Measurements from ENCODE around the gene EHMT1. TPM values are rescaled to one million over a fixed set of nuclear protein-coding genes. Genes with fewer than 3 reads are reported as not detected.

Gene EHMT1
- total and polyA plus RNA-seq, 2 donors = 44.7 to 48.6 TPM

- Histone ChIP-seq H3K4me1 (ENCODE audit: insufficient read depth) (no peaks in the 10 kb centered on the region), H3K36me3 (ENCODE audit: insufficient read depth) (no peaks in the 10 kb centered on the region), H3K27ac (ENCODE audit: low read depth) (no peak overlapping the region), H3K4me3 (ENCODE audit: low read depth, low read length) (no peak overlapping the region)
- 96% methylated on average over 6 of the region's 6 CpGs for WGBS
- DNase-seq (ENCODE audit: extremely low spot score) = no peak
These were observed 37.6 kb downstream of the EHMT1 start for GRCh38 chr9:137656416-137656815.

GRCh38 chr9:137657606-137658005 lies 38.8 kb downstream of the EHMT1 start:
- no peak overlapping the region for H3K4me3 ChIP-seq (ENCODE audit: low read depth, low read length)
- 91% methylated on average over 2 of the region's 2 CpGs for WGBS

DNA sequence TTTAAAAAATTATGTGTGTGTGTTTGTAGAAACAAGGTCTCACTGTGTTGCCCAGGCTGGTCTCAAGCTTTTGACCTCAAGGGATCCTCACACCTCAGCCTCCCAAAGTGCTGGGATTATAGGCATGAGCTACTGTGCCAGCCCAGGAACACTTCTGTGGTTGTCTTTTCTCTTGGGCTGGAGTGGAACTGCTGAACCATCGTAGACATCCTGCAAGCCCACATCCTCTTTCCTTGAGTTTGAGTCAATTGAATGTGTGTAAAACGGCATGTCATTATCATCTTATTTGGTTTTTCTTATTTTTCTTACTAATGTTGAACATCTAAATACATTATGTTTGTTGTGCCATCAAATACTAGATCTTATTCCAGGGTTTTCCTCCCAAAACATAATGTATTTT lies 40.0 kb downstream of the EHMT1 start:
- 94% methylated on average over 2 of the region's 2 CpGs for WGBS
- DNase-seq (ENCODE audit: extremely low spot score) = no peak
- no peaks in the 10 kb centered on the region for H3K4me1 ChIP-seq (ENCODE audit: insufficient read depth)
- no peaks in the 10 kb centered on the region for H3K36me3 ChIP-seq (ENCODE audit: insufficient read depth)
- H3K4me3 ChIP-seq (ENCODE audit: low read depth, low read length) = no peak overlapping the region
- H3K27ac ChIP-seq (ENCODE audit: low read depth) = no peak overlapping the region

More at GRCh38 chr9:137657606-137658005, 38.8 kb downstream of the EHMT1 start:
- H3K36me3 ChIP-seq (ENCODE audit: insufficient read depth) = no peaks in the 10 kb centered on the region
- no peaks in the 10 kb centered on the region for H3K4me1 ChIP-seq (ENCODE audit: insufficient read depth)
- DNase-seq (ENCODE audit: extremely low spot score) = no peak
- H3K27ac ChIP-seq (ENCODE audit: low read depth) = no peak overlapping the region

GRCh38 chr9:137660144-137660543 lies 41.3 kb downstream of the EHMT1 start:
- Histone ChIP-seq H3K27ac (ENCODE audit: low read depth) (no peak overlapping the region), H3K36me3 (ENCODE audit: insufficient read depth) (no peaks in the 10 kb centered on the region), H3K4me1 (ENCODE audit: insufficient read depth) (peaks cover 2% of the 10 kb centered on the region), H3K4me3 (ENCODE audit: low read depth, low read length) (no peak overlapping the region)
- 73% methylated on average over 4 of the region's 4 CpGs for WGBS
- DNase-seq (ENCODE audit: extremely low spot score) = no peak

DNA sequence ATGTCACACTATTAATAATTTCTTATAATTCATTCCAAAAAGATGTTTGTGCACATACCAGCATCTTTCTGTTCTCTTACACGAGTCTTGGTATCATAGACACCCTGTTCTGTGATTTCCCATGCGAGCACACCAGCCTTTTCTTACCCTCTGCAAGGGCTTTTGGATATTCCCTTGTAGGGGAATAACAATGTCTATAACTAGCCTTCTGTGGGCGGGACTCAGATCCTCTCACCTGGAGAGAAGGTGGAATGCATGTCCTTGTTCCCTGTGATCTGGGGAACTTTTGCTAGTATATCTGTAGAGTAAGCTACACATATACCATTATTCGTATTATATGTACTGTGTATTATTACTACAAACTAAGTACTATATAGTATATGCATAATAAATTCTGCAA lies 44.8 kb downstream of the EHMT1 start:
- no peak for DNase-seq (ENCODE audit: extremely low spot score)
- Histone ChIP-seq H3K36me3 (ENCODE audit: insufficient read depth) (no peaks in the 10 kb centered on the region), H3K4me3 (ENCODE audit: low read depth, low read length) (no peak overlapping the region), H3K4me1 (ENCODE audit: insufficient read depth) (peaks cover 2% of the 10 kb centered on the region), H3K27ac (ENCODE audit: low read depth) (no peak overlapping the region)
- 95% methylated on average over 4 of the region's 4 CpGs for WGBS

DNA sequence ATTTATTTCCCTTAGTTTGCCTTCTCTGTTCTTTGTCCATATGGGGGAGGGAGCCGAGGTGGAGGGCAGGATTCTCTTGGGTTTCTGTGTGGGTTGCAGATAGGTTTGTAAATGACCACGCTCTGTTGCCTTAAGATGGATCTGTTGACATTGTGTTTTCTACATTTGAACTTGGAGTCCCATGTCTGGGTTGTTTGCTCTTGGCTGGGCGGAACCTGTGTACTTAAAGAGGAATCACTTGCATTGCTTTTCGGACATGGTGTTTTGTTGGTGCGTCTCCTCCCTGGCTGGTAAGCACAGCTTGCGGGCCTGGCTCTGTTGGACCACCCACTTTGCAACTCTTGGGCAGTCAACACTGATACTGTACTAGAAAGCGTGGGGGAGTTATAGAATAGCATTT lies 45.9 kb downstream of the EHMT1 start:
- WGBS = 62% methylated on average over 7 of the region's 7 CpGs
- Histone ChIP-seq H3K4me1 (ENCODE audit: insufficient read depth) (peaks cover 2% of the 10 kb centered on the region), H3K27ac (ENCODE audit: low read depth) (no peak overlapping the region), H3K36me3 (ENCODE audit: insufficient read depth) (no peaks in the 10 kb centered on the region), H3K4me3 (ENCODE audit: low read depth, low read length) (no peak overlapping the region)
- no peak for DNase-seq (ENCODE audit: extremely low spot score)

DNA sequence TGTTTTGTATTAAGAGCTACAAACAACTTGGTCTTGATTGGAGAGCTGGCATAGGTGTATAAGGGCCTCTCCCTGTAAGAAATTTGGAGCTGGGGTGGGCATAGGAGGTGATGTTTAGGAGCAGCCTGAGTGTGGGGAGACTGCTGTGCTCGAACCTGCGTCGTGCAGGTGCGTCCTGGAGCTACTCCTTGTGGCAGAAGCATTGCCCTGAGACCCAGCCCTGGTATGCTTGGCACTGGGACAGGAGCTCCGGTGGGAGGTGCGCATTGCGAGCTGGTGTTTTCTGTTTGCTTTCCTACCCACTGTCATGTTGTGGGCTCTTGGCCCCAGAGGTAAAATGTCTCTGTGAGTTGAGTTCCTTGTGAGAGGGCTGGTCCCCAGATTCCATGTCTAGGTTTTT lies 46.4 kb downstream of the EHMT1 start:
- H3K4me1 ChIP-seq (ENCODE audit: insufficient read depth) = peaks cover 2% of the 10 kb centered on the region
- DNase-seq (ENCODE audit: extremely low spot score) = no peak
- H3K27ac ChIP-seq (ENCODE audit: low read depth) = no peak overlapping the region
- H3K4me3 ChIP-seq (ENCODE audit: low read depth, low read length) = no peak overlapping the region
- no peaks in the 10 kb centered on the region for H3K36me3 ChIP-seq (ENCODE audit: insufficient read depth)
- 81% methylated on average over 7 of the region's 7 CpGs for WGBS

DNA sequence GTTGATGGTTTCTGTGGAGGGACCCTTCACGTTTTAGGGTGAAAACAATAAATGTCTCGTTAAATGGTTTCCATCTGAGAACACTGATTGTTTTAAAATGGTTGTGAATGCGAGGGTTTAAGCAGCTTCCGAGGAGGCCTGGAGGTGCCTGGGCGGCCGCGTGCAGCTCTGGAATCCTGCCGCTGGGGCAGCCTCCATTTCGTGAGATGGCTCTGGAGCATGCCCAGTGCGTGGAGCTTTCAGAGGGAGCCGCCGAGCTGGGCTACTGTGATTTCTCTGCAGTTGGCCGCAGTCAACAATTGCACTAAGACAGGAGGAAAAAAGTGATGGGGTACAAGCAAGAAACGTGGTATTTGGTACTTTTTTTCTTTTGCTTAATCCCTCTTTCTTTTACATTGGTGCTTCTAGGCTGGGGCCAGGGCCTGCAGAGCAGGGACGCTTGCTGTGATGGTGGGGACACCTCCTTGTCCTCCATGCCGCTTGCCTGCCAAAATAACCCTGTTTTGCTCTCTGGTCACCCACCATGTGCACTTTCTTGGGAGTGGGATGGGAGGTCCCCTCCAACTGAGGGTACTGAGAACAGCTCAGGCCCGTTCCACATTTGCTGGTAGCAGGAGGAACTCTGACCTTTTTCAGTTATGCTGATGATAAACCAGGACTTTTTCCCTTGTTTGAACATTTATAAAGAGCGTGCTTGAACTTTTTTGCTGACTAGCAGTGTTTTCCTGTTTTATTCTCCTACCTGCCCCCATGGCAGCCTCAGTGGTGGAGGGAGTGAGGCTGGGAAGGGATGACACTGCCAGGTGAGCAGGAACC lies 47.1 kb downstream of the EHMT1 start:
- Histone ChIP-seq H3K4me1 (ENCODE audit: insufficient read depth) (peaks cover 2% of the 10 kb centered on the region), H3K4me3 (ENCODE audit: low read depth, low read length) (no peak overlapping the region), H3K36me3 (ENCODE audit: insufficient read depth) (no peaks in the 10 kb centered on the region), H3K27ac (ENCODE audit: low read depth) (no peak overlapping the region)
- DNase-seq (ENCODE audit: extremely low spot score) = no peak
- WGBS = 36% methylated on average over 18 of the region's 18 CpGs

DNA sequence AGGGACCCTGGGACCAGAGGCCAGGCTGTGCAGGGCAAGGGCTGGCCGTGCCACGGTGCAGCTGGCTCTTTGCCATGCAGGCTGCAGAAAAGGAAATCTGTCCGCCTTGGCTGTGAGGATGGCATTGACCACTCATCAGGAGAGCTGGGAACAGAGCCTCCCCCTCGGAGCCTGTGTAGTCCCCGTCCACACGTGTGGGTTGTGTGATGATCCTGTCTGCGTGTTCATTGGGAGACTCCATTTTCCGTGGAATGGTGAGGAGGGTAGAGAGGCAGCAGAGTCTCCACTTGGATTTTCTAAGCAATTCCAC lies 47.7 kb downstream of the EHMT1 start:
- WGBS = 61% methylated on average over 8 of the region's 8 CpGs
- Histone ChIP-seq H3K4me3 (ENCODE audit: low read depth, low read length) (no peak overlapping the region), H3K36me3 (ENCODE audit: insufficient read depth) (no peaks in the 10 kb centered on the region), H3K27ac (ENCODE audit: low read depth) (no peak overlapping the region), H3K4me1 (ENCODE audit: insufficient read depth) (peaks cover 2% of the 10 kb centered on the region)
- no peak for DNase-seq (ENCODE audit: extremely low spot score)

DNA sequence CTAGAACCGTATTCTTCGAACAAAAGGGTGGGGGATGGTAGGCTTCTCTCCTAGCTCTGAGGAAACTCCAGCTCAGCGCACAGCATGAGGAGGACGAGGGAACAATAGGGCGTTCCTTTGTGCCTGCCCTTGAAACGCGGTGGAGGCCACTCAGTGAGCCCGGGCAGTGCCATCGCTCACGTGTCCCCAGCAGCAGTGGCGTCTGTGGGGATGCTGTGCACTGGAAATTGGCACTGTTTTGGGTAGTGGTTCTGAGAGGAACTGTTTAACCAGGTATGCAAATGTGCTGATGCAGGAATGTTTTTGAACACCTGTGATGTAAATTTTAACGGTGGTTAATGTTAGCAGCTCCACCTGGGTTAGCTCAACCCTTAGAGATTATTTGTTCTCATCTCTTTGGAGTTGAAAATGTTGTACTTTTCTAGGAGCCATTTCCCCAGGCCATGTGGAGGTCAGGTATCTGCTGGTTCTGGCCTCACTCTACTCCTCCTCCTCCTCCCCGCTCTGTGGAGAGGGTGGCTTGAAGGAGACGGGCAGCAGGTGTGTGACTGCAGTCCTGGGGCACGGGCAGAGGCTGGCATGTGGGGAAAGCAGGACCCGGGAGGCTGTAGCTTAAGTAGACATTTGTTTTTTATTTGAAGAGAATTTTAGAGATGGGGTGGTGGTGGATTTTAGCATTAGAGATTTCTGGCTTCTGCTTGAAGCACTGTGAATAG lies 48.3 kb downstream of the EHMT1 start:
- H3K27ac ChIP-seq (ENCODE audit: low read depth) = no peak overlapping the region
- no peak for DNase-seq (ENCODE audit: extremely low spot score)
- 78% methylated on average over 16 of the region's 16 CpGs for WGBS
- H3K4me3 ChIP-seq (ENCODE audit: low read depth, low read length) = no peak overlapping the region
- no peaks in the 10 kb centered on the region for H3K36me3 ChIP-seq (ENCODE audit: insufficient read depth)
- H3K4me1 ChIP-seq (ENCODE audit: insufficient read depth) = peaks cover 2% of the 10 kb centered on the region

DNA sequence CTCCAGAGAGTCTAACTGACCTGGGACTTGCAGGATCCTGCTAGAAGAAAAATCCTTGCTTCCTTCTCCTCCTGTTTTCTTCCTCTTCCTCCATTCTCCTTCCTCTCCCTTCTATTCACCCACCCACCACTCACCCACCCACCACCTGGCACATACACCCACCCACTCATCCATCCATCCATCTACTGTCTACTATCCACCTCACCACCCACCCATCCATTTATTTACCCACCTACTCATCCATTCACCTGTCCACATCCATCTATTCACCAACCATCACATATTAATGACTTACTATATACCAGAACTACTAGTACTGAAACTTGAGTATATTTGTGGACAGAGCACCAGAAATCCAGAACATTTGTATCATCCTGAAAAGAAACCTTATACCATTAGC lies 49.4 kb downstream of the EHMT1 start:
- no peak overlapping the region for H3K4me3 ChIP-seq (ENCODE audit: low read depth, low read length)
- H3K4me1 ChIP-seq (ENCODE audit: insufficient read depth) = peaks cover 2% of the 10 kb centered on the region
- no peak overlapping the region for H3K27ac ChIP-seq (ENCODE audit: low read depth)
- no peak for DNase-seq (ENCODE audit: extremely low spot score)
- H3K36me3 ChIP-seq (ENCODE audit: insufficient read depth) = no peaks in the 10 kb centered on the region

GRCh38 chr9:137669261-137669672 lies 50.5 kb downstream of the EHMT1 start:
- H3K27ac ChIP-seq (ENCODE audit: low read depth) = no peak overlapping the region
- 87% methylated on average over 23 of the region's 23 CpGs for WGBS
- no peak for DNase-seq (ENCODE audit: extremely low spot score)

DNA sequence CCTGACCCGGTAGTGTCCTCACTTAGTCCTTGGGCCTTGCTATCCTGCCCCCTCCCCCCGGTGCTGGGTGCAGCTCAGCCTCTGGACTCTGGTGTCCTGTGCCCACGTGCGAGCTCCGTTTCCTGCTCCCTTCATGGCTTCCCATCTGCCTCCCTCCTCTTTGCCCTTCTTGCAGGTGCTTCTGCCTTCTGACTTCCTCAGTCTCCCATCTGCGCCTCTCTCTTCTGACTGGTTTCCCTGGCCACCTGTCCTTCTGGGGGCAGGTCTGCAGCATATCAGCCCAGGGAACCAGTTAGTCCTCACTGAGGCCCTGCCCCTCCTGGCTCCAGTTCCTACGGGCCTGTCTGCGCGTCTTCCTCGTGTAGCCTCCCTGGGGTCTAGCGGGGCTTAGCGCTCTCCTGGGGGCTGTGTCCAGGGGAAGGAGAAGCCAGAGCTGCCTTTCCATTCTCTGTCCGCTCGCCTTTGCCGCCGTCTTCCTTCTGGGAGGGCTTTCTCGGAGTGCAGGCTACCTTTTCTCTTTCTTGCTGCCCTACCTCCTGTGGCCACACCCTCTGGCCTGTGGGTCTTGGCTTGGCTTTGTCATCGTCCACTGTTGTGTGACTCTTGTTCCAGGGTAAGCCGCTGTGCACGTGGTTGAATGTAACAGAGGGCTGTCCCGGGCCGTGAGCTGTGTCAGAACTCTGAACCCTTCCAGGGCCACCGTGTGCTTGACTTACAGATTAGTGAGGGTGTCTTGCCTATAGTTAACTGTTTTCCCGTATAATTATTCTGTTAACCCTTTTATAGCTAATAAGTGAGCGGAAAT lies 51.8 kb downstream of the EHMT1 start:
- H3K4me3 ChIP-seq (ENCODE audit: low read depth, low read length) = no peak overlapping the region
- H3K4me1 ChIP-seq (ENCODE audit: insufficient read depth) = no peaks in the 10 kb centered on the region
- no peak overlapping the region for H3K27ac ChIP-seq (ENCODE audit: low read depth)
- no peaks in the 10 kb centered on the region for H3K36me3 ChIP-seq (ENCODE audit: insufficient read depth)
- DNase-seq (ENCODE audit: extremely low spot score) = no peak
- WGBS = 64% methylated on average over 25 of the region's 25 CpGs

More at GRCh38 chr9:137669261-137669672, 50.5 kb downstream of the EHMT1 start:
- no peaks in the 10 kb centered on the region for H3K36me3 ChIP-seq (ENCODE audit: insufficient read depth)
- H3K4me1 ChIP-seq (ENCODE audit: insufficient read depth) = peaks cover 1% of the 10 kb centered on the region
- H3K4me3 ChIP-seq (ENCODE audit: low read depth, low read length) = no peak overlapping the region

GRCh38 chr9:137671196-137671538 lies 52.4 kb downstream of the EHMT1 start:
- H3K4me1 ChIP-seq (ENCODE audit: insufficient read depth) = no peaks in the 10 kb centered on the region
- DNase-seq (ENCODE audit: extremely low spot score) = no peak
- no peak overlapping the region for H3K4me3 ChIP-seq (ENCODE audit: low read depth, low read length)
- H3K27ac ChIP-seq (ENCODE audit: low read depth) = no peak overlapping the region
- WGBS = 81% methylated on average over 3 of the region's 3 CpGs
- H3K36me3 ChIP-seq (ENCODE audit: insufficient read depth) = no peaks in the 10 kb centered on the region
